Measurements from ENCODE around the gene MVB12B.

The MVB12B gene

GRCh38 chr9:126395439-126396212, 69.0 kb downstream of the MVB12B start:
- Histone ChIP-seq H3K9ac (ENCODE audit: insufficient read length) (no peak overlapping the region), H3K27ac (no peak overlapping the region), H3K36me3 (ENCODE audit: insufficient read depth, low read length) (0 out of 2 replicates have a peak, but pooled peaks cover 3% of the 10 kb centered on the region), H3K4me3 (no peak overlapping the region), H3K9me3 (ENCODE audit: low read depth, low read length) (no peaks in the 10 kb centered on the region)
- no peak for DNase-seq (ENCODE audit: low read depth, low spot score)
- no peak for TF ChIP-seq FOXP2 (optimal IDR thresholded peaks at IDR 0.05; ENCODE audit: control extremely low read depth, extremely low read length, insufficient read depth)
- no peak for TF ChIP-seq POLR2AphosphoS5 (IDR thresholded peaks at IDR 0.05; ENCODE audit: borderline replicate concordance, low read depth, low read length)
- TF ChIP-seq EZH2 (IDR thresholded peaks at IDR 0.05): no peak

- TF ChIP-seq FOXP2 (optimal IDR thresholded peaks at IDR 0.05; ENCODE audit: control extremely low read depth, extremely low read length, insufficient read depth) (no peak), POLR2AphosphoS5 (IDR thresholded peaks at IDR 0.05; ENCODE audit: borderline replicate concordance, low read depth, low read length) (no peak)
- Histone ChIP-seq H3K9ac (ENCODE audit: insufficient read length) (no peak overlapping the region), H3K36me3 (ENCODE audit: insufficient read depth, low read length) (0 out of 2 replicates have a peak, but pooled peaks cover 3% of the 10 kb centered on the region)
Measured at GRCh38 chr9:126397056-126397455, 70.4 kb downstream of the MVB12B start.

DNA sequence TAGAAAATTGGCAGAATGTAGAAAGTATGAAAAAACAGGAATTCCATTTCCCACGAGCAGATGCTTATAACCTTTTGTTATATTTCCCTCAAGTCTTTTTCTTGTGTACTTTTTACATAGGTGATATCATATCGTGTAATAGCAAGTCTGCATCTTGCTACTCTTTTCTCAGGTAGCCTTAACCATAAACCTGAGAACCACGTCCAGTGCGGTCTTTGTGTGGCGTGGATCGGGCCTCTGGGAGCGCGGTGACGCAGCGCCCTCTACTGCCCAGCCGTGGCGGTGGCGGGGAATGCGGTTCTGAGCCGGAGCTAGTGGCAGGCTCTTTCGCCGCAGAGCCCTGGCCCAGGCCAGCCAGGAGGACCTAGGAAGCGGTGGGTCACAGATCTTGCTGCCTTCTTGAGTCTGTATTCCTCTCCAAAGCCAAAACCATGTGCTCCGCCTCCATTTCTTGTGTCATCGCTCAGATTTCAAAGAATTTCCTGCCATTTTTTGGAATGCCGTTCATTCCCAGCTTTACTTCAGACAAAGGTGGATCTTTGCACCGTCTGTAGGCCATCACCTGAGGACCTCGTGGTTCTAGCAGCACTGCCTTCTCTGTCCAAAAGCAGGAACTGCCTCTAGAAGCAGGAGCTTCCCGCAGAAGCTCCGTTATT, 71.9 kb downstream of the MVB12B start:
- H3K9ac ChIP-seq (ENCODE audit: insufficient read length): no peak overlapping the region
- H3K4me3 ChIP-seq: no peak overlapping the region
- H3K27ac ChIP-seq: no peak overlapping the region
- TF ChIP-seq POLR2AphosphoS5 (IDR thresholded peaks at IDR 0.05; ENCODE audit: borderline replicate concordance, low read depth, low read length) (no peak), FOXP2 (optimal IDR thresholded peaks at IDR 0.05; ENCODE audit: control extremely low read depth, extremely low read length, insufficient read depth) (no peak)
- DNase-seq (ENCODE audit: low read depth, low spot score): no peak
- H3K36me3 ChIP-seq (ENCODE audit: insufficient read depth, low read length): no peaks in the 10 kb centered on the region
- no peaks in the 10 kb centered on the region for H3K9me3 ChIP-seq (ENCODE audit: low read depth, low read length)

More at GRCh38 chr9:126397056-126397455, 70.4 kb downstream of the MVB12B start:
- H3K9me3 ChIP-seq (ENCODE audit: low read depth, low read length): no peaks in the 10 kb centered on the region
- H3K27ac ChIP-seq: no peak overlapping the region
- H3K4me3 ChIP-seq: no peak overlapping the region
- DNase-seq (ENCODE audit: low read depth, low spot score): no peak

- Histone ChIP-seq H3K4me3 (no peak overlapping the region), H3K36me3 (ENCODE audit: insufficient read depth, low read length) (no peaks in the 10 kb centered on the region), H3K9me3 (ENCODE audit: low read depth, low read length) (no peaks in the 10 kb centered on the region), H3K27ac (no peak overlapping the region), H3K9ac (ENCODE audit: insufficient read length) (no peak overlapping the region)
- no peak for DNase-seq (ENCODE audit: low read depth, low spot score)
- TF ChIP-seq POLR2AphosphoS5 (IDR thresholded peaks at IDR 0.05; ENCODE audit: borderline replicate concordance, low read depth, low read length) (no peak), EZH2 (IDR thresholded peaks at IDR 0.05) (no peak), FOXP2 (optimal IDR thresholded peaks at IDR 0.05; ENCODE audit: control extremely low read depth, extremely low read length, insufficient read depth) (no peak)
Measured at GRCh38 chr9:126399251-126399650, 72.6 kb downstream of the MVB12B start.

DNA sequence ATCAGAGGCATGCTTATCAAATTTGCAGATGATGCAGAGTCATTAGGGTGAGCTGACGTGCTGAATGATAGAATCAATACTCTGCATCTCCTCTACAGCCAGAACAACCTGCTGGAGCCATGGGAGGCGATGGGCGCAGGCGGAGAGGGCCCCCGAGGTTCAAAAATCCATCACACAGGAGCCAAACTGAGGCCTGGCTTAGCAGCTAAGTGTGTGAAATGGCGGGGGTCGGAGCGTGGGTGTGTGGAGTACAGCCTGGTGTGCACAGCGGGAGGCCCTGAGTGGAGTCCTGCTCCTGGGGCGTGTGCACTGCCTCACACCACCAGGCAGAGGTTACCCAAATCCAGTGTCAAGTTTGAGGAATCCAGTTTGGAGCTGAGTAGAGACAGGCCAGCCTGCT, 73.2 kb downstream of the MVB12B start:
- Histone ChIP-seq H3K27ac (no peak overlapping the region), H3K9me3 (ENCODE audit: low read depth, low read length) (no peaks in the 10 kb centered on the region), H3K9ac (ENCODE audit: insufficient read length) (no peak overlapping the region), H3K4me3 (no peak overlapping the region), H3K36me3 (ENCODE audit: insufficient read depth, low read length) (no peaks in the 10 kb centered on the region)
- TF ChIP-seq EZH2 (IDR thresholded peaks at IDR 0.05): no peak
- no peak for TF ChIP-seq FOXP2 (optimal IDR thresholded peaks at IDR 0.05; ENCODE audit: control extremely low read depth, extremely low read length, insufficient read depth)
- no peak for TF ChIP-seq POLR2AphosphoS5 (IDR thresholded peaks at IDR 0.05; ENCODE audit: borderline replicate concordance, low read depth, low read length)
- DNase-seq (ENCODE audit: low read depth, low spot score): no peak

- no peak for DNase-seq (ENCODE audit: low read depth, low spot score)
- Histone ChIP-seq H3K36me3 (ENCODE audit: insufficient read depth, low read length) (no peaks in the 10 kb centered on the region), H3K9ac (ENCODE audit: insufficient read length) (no peak overlapping the region), H3K27ac (no peak overlapping the region), H3K4me3 (no peak overlapping the region), H3K9me3 (ENCODE audit: low read depth, low read length) (no peaks in the 10 kb centered on the region)
- TF ChIP-seq POLR2AphosphoS5 (IDR thresholded peaks at IDR 0.05; ENCODE audit: borderline replicate concordance, low read depth, low read length) (no peak), FOXP2 (optimal IDR thresholded peaks at IDR 0.05; ENCODE audit: control extremely low read depth, extremely low read length, insufficient read depth) (no peak), EZH2 (IDR thresholded peaks at IDR 0.05) (no peak)
Measured at GRCh38 chr9:126400571-126400970, 73.9 kb downstream of the MVB12B start.

- TF ChIP-seq POLR2AphosphoS5 (IDR thresholded peaks at IDR 0.05; ENCODE audit: borderline replicate concordance, low read depth, low read length): no peak
- TF ChIP-seq EZH2 (IDR thresholded peaks at IDR 0.05): no peak
- H3K27ac ChIP-seq: no peak overlapping the region
- H3K36me3 ChIP-seq (ENCODE audit: insufficient read depth, low read length): no peaks in the 10 kb centered on the region
- no peak for DNase-seq (ENCODE audit: low read depth, low spot score)
- no peak overlapping the region for H3K4me3 ChIP-seq
- no peaks in the 10 kb centered on the region for H3K9me3 ChIP-seq (ENCODE audit: low read depth, low read length)
- no peak overlapping the region for H3K9ac ChIP-seq (ENCODE audit: insufficient read length)
Measured at GRCh38 chr9:126401107-126401506, 74.5 kb downstream of the MVB12B start.

DNA sequence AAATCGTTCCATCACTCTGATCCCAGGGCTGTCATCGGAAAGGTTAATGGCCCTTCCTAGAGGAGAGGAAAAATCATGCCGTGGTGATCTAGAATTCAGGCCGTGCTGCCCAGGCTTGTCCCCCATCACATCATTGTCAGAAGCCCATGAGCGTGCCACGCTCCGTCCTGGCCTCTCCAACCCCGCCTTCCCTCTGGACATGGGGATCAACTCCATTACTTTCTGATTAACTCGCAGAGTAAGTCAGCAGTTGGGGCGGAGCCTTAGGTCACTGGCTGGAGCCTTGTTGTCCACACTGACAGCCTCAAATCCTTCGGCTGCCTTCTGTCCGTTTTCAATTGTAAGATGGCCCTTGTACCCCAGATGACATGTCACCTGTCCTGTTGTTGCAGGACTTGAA, 75.0 kb downstream of the MVB12B start:
- DNase-seq (ENCODE audit: low read depth, low spot score): no peak
- no peak overlapping the region for H3K27ac ChIP-seq
- TF ChIP-seq EZH2 (IDR thresholded peaks at IDR 0.05): no peak
- no peak for TF ChIP-seq POLR2AphosphoS5 (IDR thresholded peaks at IDR 0.05; ENCODE audit: borderline replicate concordance, low read depth, low read length)
- H3K36me3 ChIP-seq (ENCODE audit: insufficient read depth, low read length): no peaks in the 10 kb centered on the region
- no peak overlapping the region for H3K4me3 ChIP-seq
- H3K9me3 ChIP-seq (ENCODE audit: low read depth, low read length): no peaks in the 10 kb centered on the region
- no peak overlapping the region for H3K9ac ChIP-seq (ENCODE audit: insufficient read length)
